HL-60 (cell line): ENCODE measurements around the gene RTP5.

Experiments
- DNase-seq, 2 experiments: peaks; one replicate each; pipeline ENCODE4 v3.0.0-alpha.2; 2010 to 2020; ENCODE audit warnings: low read depth in 1 of 2, low spot score in 1 of 2
- H3K27ac ChIP-seq: fragments of 250-450 bp; sonication (Bioruptor Pico); replicated peaks from 2 replicates; pipeline ENCODE4 v1.5.1; 2020; ENCODE audit warnings: mild to moderate bottlenecking, moderate library complexity
- H3K27me3 ChIP-seq: fragments of 250-450 bp; sonication (Bioruptor Pico); 2 replicates; pipeline ENCODE4 v1.5.1; 2021; ENCODE audit warnings: mild to moderate bottlenecking, moderate library complexity; ENCODE audit not compliant: insufficient read depth, poor library complexity, severe bottlenecking
- H3K4me3 ChIP-seq: replicated peaks from 2 replicates; pipeline ENCODE4 v1.5.1; 2011; ENCODE audit warnings: mild to moderate bottlenecking, control low read depth, low read length; ENCODE audit not compliant: insufficient read depth
- CTCF ChIP-seq: IDR thresholded peaks from one replicate; pipeline ENCODE4 v1.5.1; 2011; ENCODE audit warnings: low read length, control low read depth, inconsistent platforms; ENCODE audit not compliant: insufficient read depth
- POLR2AphosphoS5 ChIP-seq: IDR thresholded peaks from 2 replicates; pipeline ENCODE4 v1.6.1; 2012; ENCODE audit warnings: low read depth
- REST ChIP-seq: IDR thresholded peaks from 2 replicates; pipeline ENCODE4 v1.6.1; 2012; ENCODE audit warnings: low read depth; ENCODE audit not compliant: insufficient replicate concordance
- SPI1 ChIP-seq: IDR thresholded peaks from 2 replicates; pipeline ENCODE4 v1.6.1; 2012; ENCODE audit warnings: low read depth, mild to moderate bottlenecking, borderline replicate concordance

The RTP5 gene

GRCh38 chr2:241880311-241881073 is 11.0 kb downstream of the RTP5 start:
- Histone ChIP-seq H3K27me3 (no peaks in the 10 kb centered on the region), H3K4me3 (no peak overlapping the region), H3K27ac (peak overlapping the region; percentile 68)
- DNase-seq: no peak
- TF ChIP-seq POLR2AphosphoS5 (no peak), SPI1 (no peak)

GRCh38 chr2:241882091-241882625 is 12.6 kb downstream of the RTP5 start:
- peak overlapping the region; percentile 41 for H3K27ac ChIP-seq
- peak overlapping the region; percentile 72 for H3K4me3 ChIP-seq
- peak in 1 of 2 experiments; percentile 7 for DNase-seq
- no peaks in the 10 kb centered on the region for H3K27me3 ChIP-seq
- no peak for TF ChIP-seq POLR2AphosphoS5
- TF ChIP-seq CTCF: no peak

GRCh38 chr2:241884951-241885290 is 15.4 kb downstream of the RTP5 start:
- no peak for TF ChIP-seq REST
- H3K4me3 ChIP-seq: no peak overlapping the region
- no peak for DNase-seq
- no peak overlapping the region for H3K27ac ChIP-seq
- H3K27me3 ChIP-seq: no peaks in the 10 kb centered on the region

- no peak for DNase-seq
- TF ChIP-seq CTCF (no peak), POLR2AphosphoS5 (no peak)
- H3K27me3 ChIP-seq: no peaks in the 10 kb centered on the region
- no peak overlapping the region for H3K4me3 ChIP-seq
- H3K27ac ChIP-seq: no peak overlapping the region
Observed at GRCh38 chr2:241885291-241885945, 15.9 kb downstream of the RTP5 start.

- no peak for DNase-seq
- TF ChIP-seq CTCF: no peak
- H3K4me3 ChIP-seq: no peak overlapping the region
- no peaks in the 10 kb centered on the region for H3K27me3 ChIP-seq
- no peak overlapping the region for H3K27ac ChIP-seq
Observed at GRCh38 chr2:241885946-241886643, 16.6 kb downstream of the RTP5 start.
